ENCODE data around the gene ASNSD1. TPM values are rescaled to one million over a fixed set of nuclear protein-coding genes. Genes with fewer than 3 reads are reported as not detected.

Gene ASNSD1
- total RNA-seq, 4 donors from 2014 or later = 42.6 to 66.6 (median 53.4) TPM

- Histone ChIP-seq H3K27me3 (no peaks in the 10 kb centered on the region), H3K9me3 (no peaks in the 10 kb centered on the region), H3K4me1 (no peaks in the 10 kb centered on the region), H3K4me3 (no peak overlapping the region), H3K36me3 (no peaks in the 10 kb centered on the region), H3K27ac (no peak overlapping the region)
- TF ChIP-seq EP300 (IDR thresholded peaks at IDR 0.05) (no peak), CTCF (IDR thresholded peaks at IDR 0.05) (no peak), POLR2A (IDR thresholded peaks at IDR 0.05) (no peak)
- DNase-seq (ENCODE audit: low spot score in 2 of 2) = no peak
These were observed 39.5 kb upstream of the ASNSD1 start for GRCh38 chr2:189621781-189622180.

- no peaks in the 10 kb centered on the region for H3K9me3 ChIP-seq
- no peaks in the 10 kb centered on the region for H3K36me3 ChIP-seq
- H3K27me3 ChIP-seq = no peaks in the 10 kb centered on the region
- TF ChIP-seq EP300 (IDR thresholded peaks at IDR 0.05) (no peak), CTCF (IDR thresholded peaks at IDR 0.05) (no peak), POLR2A (IDR thresholded peaks at IDR 0.05) (no peak)
- H3K4me1 ChIP-seq = no peaks in the 10 kb centered on the region
- H3K27ac ChIP-seq = no peak overlapping the region
- no peak for DNase-seq (ENCODE audit: low spot score in 2 of 2)
- WGBS, 2 donors = 88 to 91% methylated on average over 1 of the region's 1 CpG
- H3K4me3 ChIP-seq = no peak overlapping the region
These were observed 38.2 kb upstream of the ASNSD1 start for GRCh38 chr2:189623049-189623448.

- DNase-seq (ENCODE audit: low spot score in 2 of 2) = no peak
- Histone ChIP-seq H3K4me3 (no peak overlapping the region), H3K27me3 (no peaks in the 10 kb centered on the region), H3K9me3 (no peaks in the 10 kb centered on the region), H3K27ac (no peak overlapping the region), H3K4me1 (no peaks in the 10 kb centered on the region), H3K36me3 (no peaks in the 10 kb centered on the region)
- 88 to 89% methylated on average over 3 of the region's 3 CpGs for WGBS, 2 donors
- TF ChIP-seq EP300 (IDR thresholded peaks at IDR 0.05) = no peak
- no peak for TF ChIP-seq POLR2A (IDR thresholded peaks at IDR 0.05)
- no peak for TF ChIP-seq CTCF (IDR thresholded peaks at IDR 0.05)
These were observed 36.5 kb upstream of the ASNSD1 start for GRCh38 chr2:189624648-189625355.

- Histone ChIP-seq H3K4me1 (no peaks in the 10 kb centered on the region), H3K27ac (no peak overlapping the region), H3K36me3 (no peaks in the 10 kb centered on the region), H3K4me3 (no peak overlapping the region), H3K9me3 (no peaks in the 10 kb centered on the region), H3K27me3 (no peaks in the 10 kb centered on the region)
- 89 to 97% methylated on average over 2 of the region's 2 CpGs for WGBS, 2 donors
- TF ChIP-seq POLR2A (IDR thresholded peaks at IDR 0.05) = no peak
- TF ChIP-seq CTCF (IDR thresholded peaks at IDR 0.05) = no peak
- no peak for TF ChIP-seq EP300 (IDR thresholded peaks at IDR 0.05)
- no peak for DNase-seq (ENCODE audit: low spot score in 2 of 2)
These were observed 35.6 kb upstream of the ASNSD1 start for GRCh38 chr2:189625636-189626035.

GRCh38 chr2:189627789-189628188 lies 33.5 kb upstream of the ASNSD1 start:
- WGBS, 2 donors = 86 to 88% methylated on average over 1 of the region's 1 CpG
- TF ChIP-seq CTCF (IDR thresholded peaks at IDR 0.05) (no peak), EP300 (IDR thresholded peaks at IDR 0.05) (no peak), POLR2A (IDR thresholded peaks at IDR 0.05) (no peak)
- Histone ChIP-seq H3K4me3 (no peak overlapping the region), H3K4me1 (no peaks in the 10 kb centered on the region), H3K36me3 (no peaks in the 10 kb centered on the region), H3K9me3 (no peaks in the 10 kb centered on the region), H3K27ac (no peak overlapping the region), H3K27me3 (no peaks in the 10 kb centered on the region)
- no peak for DNase-seq (ENCODE audit: low spot score in 2 of 2)

Data from tibial nerve (tissue), 4 donors.